HepG2 (cell line): Measurements from ENCODE around the gene TNFSF9. TPM values are rescaled to one million over a fixed set of nuclear protein-coding genes. Genes with fewer than 3 reads are reported as not detected.

ENCODE experiments used
- ATAC-seq: fragments of 200-7000 bp; cut with Tn5 transposase; 3 replicates; pipeline ENCODE4 v1.9.1; 2020; ENCODE audit warnings: mild to moderate bottlenecking, moderate library complexity
- BruUV-seq: library from RNA; stranded (reverse); fragments of 400-500 nt; replicated peaks from 2 replicates; lab custom pipeline; 2021; lab: Mats Ljungman, UMichigan
- CTCF ChIA-PET: fragments of 300-600 bp; formaldehyde crosslinking; extraction: SDS; loops from one replicate; lab custom pipeline; 2021; ENCODE audit warnings: low total read pairs, inconsistent platforms, low intra/inter-chr PET ratio; lab: Yijun Ruan, JAX
- POLR2A ChIA-PET: fragments of 350-600 bp; sonication (Branson Sonifier 250); formaldehyde crosslinking; loops from one replicate; lab custom pipeline; 2020; ENCODE audit warnings: antibody characterized with exemption, inconsistent platforms; lab: Yijun Ruan, JAX
- DNase-seq: peaks from one replicate; pipeline ENCODE4 v3.0.0-alpha.2; 2015; ENCODE audit warnings: low spot score
- FAIRE-seq: peaks from 3 replicates; lab custom pipeline; 2011; peaks lifted over from hg19 to GRCh38; lab: Jason Lieb, UNC
- H2AFZ ChIP-seq: one replicate; pipeline ENCODE4 v1.6.1; 2011; ENCODE audit warnings: low read length, inconsistent platforms
- H3K27ac ChIP-seq: fragments of 300-600 bp; 3 replicates; pipeline ENCODE4 v1.8.0; 2011; ENCODE audit warnings: mixed run types, mild to moderate bottlenecking, mixed read lengths, low read length, inconsistent platforms; ENCODE audit not compliant: insufficient read depth; ENCODE audit errors: extremely low read length
- H3K27me3 ChIP-seq, 2 experiments: fragments of 200-600 bp in 1 of 2; 2 replicates in 1 of 2; 3 replicates in 1 of 2; pipeline versions ENCODE4 v1.6.0 to v1.8.0; 2011; ENCODE audit warnings: low read length in 2 of 2, mild to moderate bottlenecking in 2 of 2, moderate library complexity in 2 of 2, inconsistent platforms in 1 of 2; ENCODE audit not compliant: insufficient read depth in 2 of 2, control insufficient read depth in 1 of 2
- H3K36me3 ChIP-seq, 2 experiments: fragments of 200-600 bp in 1 of 2; replicated peaks in 1 of 2; 2 replicates in 1 of 2; 3 replicates in 1 of 2; pipeline versions ENCODE4 v1.5.1 to v1.8.0; 2011; ENCODE audit warnings: low read length in 2 of 2, inconsistent platforms in 1 of 2; ENCODE audit not compliant: insufficient read depth in 2 of 2, control insufficient read depth in 1 of 2
- H3K4me1 ChIP-seq: 2 replicates; pipeline ENCODE4 v1.5.1; 2012; ENCODE audit warnings: low read length, inconsistent platforms; ENCODE audit not compliant: insufficient read depth
- H3K4me2 ChIP-seq: 2 replicates; pipeline ENCODE4 v1.6.0; 2011; ENCODE audit warnings: low read depth, low read length, inconsistent platforms
- H3K4me3 ChIP-seq, 3 experiments: fragments of 200-600 bp in 1 of 3; sonication (generic), shearing (Covaris generic) in 1 of 3; replicated peaks in 1 of 3; 2 replicates each; pipeline ENCODE4 v1.5.1; 2011 to 2016; ENCODE audit warnings: low read length in 3 of 3, inconsistent platforms in 2 of 3, low read depth in 2 of 3, mild to moderate bottlenecking in 2 of 3, control low read depth in 1 of 3, mixed read lengths in 1 of 3; ENCODE audit not compliant: insufficient read depth in 1 of 3
- H3K79me2 ChIP-seq: one replicate; pipeline ENCODE4 v1.6.1; 2011; ENCODE audit warnings: low read length, inconsistent platforms; ENCODE audit not compliant: insufficient read depth
- H3K9ac ChIP-seq: 2 replicates; pipeline ENCODE4 v1.6.0; 2011; ENCODE audit warnings: mild to moderate bottlenecking, low read depth, low read length, inconsistent platforms; ENCODE audit not compliant: insufficient read depth
- H3K9me3 ChIP-seq: 2 replicates; pipeline ENCODE4 v1.5.1; 2012; ENCODE audit warnings: mild to moderate bottlenecking, low read length
- H4K20me1 ChIP-seq: 2 replicates; pipeline ENCODE4 v1.6.0; 2011; ENCODE audit warnings: inconsistent platforms, mild to moderate bottlenecking, low read length, moderate library complexity; ENCODE audit not compliant: insufficient read depth
- ATF6 ChIP-seq: sonication (generic); formaldehyde crosslinking; conservative IDR thresholded peaks from 2 replicates; pipeline ENCODE4 v1.4.0; 2020; ENCODE audit warnings: missing genetic modification reagents
- DPF2 ChIP-seq: sonication (generic); formaldehyde crosslinking; IDR thresholded peaks from 2 replicates; pipeline ENCODE4 v1.4.0; 2020; ENCODE audit warnings: mild to moderate bottlenecking, low read depth, missing genetic modification reagents, borderline replicate concordance
- NR2F2 ChIP-seq: IDR thresholded peaks from 2 replicates; pipeline ENCODE4 v1.6.1; 2012; ENCODE audit warnings: low read depth, inconsistent platforms, borderline replicate concordance
- PLSCR1 ChIP-seq: sonication (generic); formaldehyde crosslinking; IDR thresholded peaks from 2 replicates; pipeline ENCODE4 v1.5.0; 2020; ENCODE audit warnings: missing genetic modification reagents, mild to moderate bottlenecking, borderline replicate concordance
- XRCC5 ChIP-seq: fragments of 200-400 bp; formaldehyde crosslinking; optimal IDR thresholded peaks from 2 replicates; pipeline ENCODE3; 2017; ENCODE audit warnings: mild to moderate bottlenecking, low read length
- ZBTB4 ChIP-seq: sonication (generic); formaldehyde crosslinking; IDR thresholded peaks from 2 replicates; pipeline ENCODE4 v1.4.0; 2020; ENCODE audit warnings: missing genetic modification reagents, mild to moderate bottlenecking, borderline replicate concordance
- ZFP41 ChIP-seq: sonication (generic); formaldehyde crosslinking; IDR thresholded peaks from 2 replicates; pipeline ENCODE4 v1.4.0; 2020; ENCODE audit warnings: mild to moderate bottlenecking, missing genetic modification reagents, borderline replicate concordance
- ZNF280B ChIP-seq: sonication (generic); formaldehyde crosslinking; IDR thresholded peaks from 2 replicates; pipeline ENCODE4 v1.5.0; 2020; ENCODE audit warnings: missing genetic modification reagents, mild to moderate bottlenecking, borderline replicate concordance
- ZNF574 ChIP-seq: sonication (generic); formaldehyde crosslinking; IDR thresholded peaks from 2 replicates; pipeline ENCODE4 v1.4.0; 2020; ENCODE audit warnings: missing genetic modification reagents
- ZNF614 ChIP-seq: IDR thresholded peaks from 2 replicates; pipeline ENCODE4 v1.6.1; 2018; ENCODE audit warnings: missing biosample characterization, missing genetic modification reagents, inconsistent platforms, borderline replicate concordance
- ZNF878 ChIP-seq: sonication (generic); formaldehyde crosslinking; IDR thresholded peaks from 2 replicates; pipeline ENCODE4 v1.8.1; 2023; ENCODE audit warnings: mild to moderate bottlenecking, missing genetic modification reagents, moderate library complexity
- WGBS: methylation state at CpG from one replicate; pipeline ENCODE4 v1.1.6; 2017; ENCODE audit warnings: low lambda C conversion rate; 5-methylcytosine and 5-hydroxymethylcytosine counted together
- in situ Hi-C: cut with HindIII; loops from 2 replicates; pipeline ENCODE4 v1.10.0; 2017; ENCODE audit warnings: low pct_unique_long_range_greater_than_20kb; ENCODE audit not compliant: extremely low pct_ligation_motif_present
- intact Hi-C: fragments of 100-400 bp; cut with micrococcal nuclease; formaldehyde crosslinking; loops from one replicate; pipeline ENCODE4 v1.10.0; 2022; ENCODE audit not compliant: unreplicated experiment
- polyA plus RNA-seq, 8 experiments: library from polyadenylated mRNA; depleted of rRNA in 3 of 8; stranded (reverse) in 7 of 8; unstranded in 1 of 8; fragments of >200 nt; fragmentation: Illumina TruSeq in 4 of 8; extraction: Trizol in 4 of 8; gene quantifications; 2 replicates each; pipeline versions ENCODE4 v1.2.1 to v1.2.3, GENCODE V29; 2011 to 2016; ENCODE audit warnings: low read depth in 4 of 8, missing spikeins in 1 of 8, mixed read lengths in 1 of 8; ENCODE audit not compliant: insufficient read depth in 1 of 8
- total RNA-seq, 5 experiments: library from RNA; depleted of rRNA; stranded (reverse); fragments of >200 nt; fragmentation: Illumina TruSeq; extraction: Trizol; gene quantifications; 2 replicates each; pipeline ENCODE4 v1.2.3, GENCODE V29; 2016; ENCODE audit warnings: low read depth in 1 of 5

The TNFSF9 gene
- total and polyA plus RNA-seq, 2 of the 13 experiments (the other 11 are each of a cell fraction or from before 2014, with no cell fraction given) = 1.0 to 1.8 TPM

- ChIA-PET POLR2A (no interaction called here), CTCF (no interaction called here)
- WGBS = 13% methylated on average over 6 of the region's 71 CpGs
- peak within 1 kb of the TSS in 2 of 3 experiments; percentile 9 to 57; a peak in 3 of 6 replicates for H3K4me3 ChIP-seq
- no TSS peak for BruUV-seq
- no peak within 1 kb of the TSS for H2AFZ ChIP-seq
- in situ Hi-C loops (no loop called here), intact Hi-C loops (no loop called here)
- no peaks in the 10 kb centered on the region for H3K36me3 ChIP-seq
- H4K20me1 ChIP-seq = no peaks in the 10 kb centered on the region
- no peaks in the 10 kb centered on the region for H3K9me3 ChIP-seq
- FAIRE-seq = no peak
- no peak for DNase-seq
- no peak within 1 kb of the TSS for H3K9ac ChIP-seq
- H3K4me1 ChIP-seq = 0 out of 2 replicates have a peak, but pooled peaks cover 4% of the 10 kb centered on the region
- peaks cover 3 to 34% of the 10 kb centered on the region in 2 experiments for H3K27me3 ChIP-seq
- H3K4me2 ChIP-seq = 0 out of 2 replicates have a peak within 1 kb of the TSS, but pooled peaks have one; percentile 23
- peak; percentile 59 for ATAC-seq
- H3K27ac ChIP-seq = no peak within 1 kb of the TSS
- H3K79me2 ChIP-seq = no peaks in the 10 kb centered on the region
- no peak for TF ChIP-seq XRCC5
- TF ChIP-seq ZNF574 (CRISPR knock-in tag) = no peak
- no peak for TF ChIP-seq ZNF878 (CRISPR knock-in tag)
- no peak for TF ChIP-seq ZFP41 (CRISPR knock-in tag)
- TF ChIP-seq DPF2 (CRISPR knock-in tag) = no peak
- TF ChIP-seq ZNF614 (CRISPR knock-in tag) = no peak
- no peak for TF ChIP-seq NR2F2
- TF ChIP-seq ATF6 (CRISPR knock-in tag) = no peak
- TF ChIP-seq ZBTB4 = no peak
- TF ChIP-seq ZNF280B (CRISPR knock-in tag) = no peak
- TF ChIP-seq PLSCR1 (CRISPR knock-in tag) = no peak
These were observed 28.8 kb upstream of the TNFSF9 start, which contains the start of gene TUBB4A for GRCh38 chr19:6501740-6502648. TSS of gene TUBB4A (minus strand) at chr19:6502309. CDS start at chr19:6502212, 97 bp downstream.
